HepG2 (cell line): ENCODE measurements around the gene FIBP. TPM values are rescaled to one million over a fixed set of nuclear protein-coding genes. Genes with fewer than 3 reads are reported as not detected.

Experiments used
- CAMTA2 ChIP-seq: sonication (generic); formaldehyde crosslinking; IDR thresholded peaks from 2 replicates; pipeline ENCODE4 v1.4.0; 2020; ENCODE audit warnings: mild to moderate bottlenecking, missing genetic modification reagents, borderline replicate concordance
- DBP ChIP-seq: sonication (generic); formaldehyde crosslinking; IDR thresholded peaks from 2 replicates; pipeline ENCODE4 v1.4.0; 2020; ENCODE audit warnings: missing genetic modification reagents; ENCODE audit errors: not compliant biosample characterization
- EZH2 ChIP-seq: conservative IDR thresholded peaks from 2 replicates; pipeline ENCODE4 v1.6.1; 2012; ENCODE audit warnings: mild to moderate bottlenecking, low read depth, low read length, moderate library complexity
- FIP1L1 ChIP-seq: fragments of 200-400 bp; formaldehyde crosslinking; IDR thresholded peaks from 2 replicates; pipeline ENCODE4 v1.6.1; 2018; ENCODE audit warnings: low read depth, mild to moderate bottlenecking, low read length, moderate library complexity, borderline replicate concordance; ENCODE audit not compliant: insufficient read depth
- FOXK1 ChIP-seq: sonication (generic); formaldehyde crosslinking; IDR thresholded peaks from 2 replicates; pipeline ENCODE4 v1.4.0; 2020; ENCODE audit warnings: low read depth, missing genetic modification reagents, borderline replicate concordance
- HMGA1 ChIP-seq: sonication (generic); formaldehyde crosslinking; conservative IDR thresholded peaks from 2 replicates; pipeline ENCODE4 v1.4.0; 2020; ENCODE audit warnings: missing genetic modification reagents
- HOXA5 ChIP-seq: sonication (generic); formaldehyde crosslinking; IDR thresholded peaks from 2 replicates; pipeline ENCODE4 v1.4.0; 2020; ENCODE audit warnings: missing genetic modification reagents
- IRF1 ChIP-seq: sonication (generic); formaldehyde crosslinking; IDR thresholded peaks from 2 replicates; pipeline ENCODE4 v1.4.0; 2020; ENCODE audit warnings: low read depth, mild to moderate bottlenecking, missing genetic modification reagents
- MAZ ChIP-seq, 2 experiments: sonication (generic) in 1 of 2; formaldehyde crosslinking in 1 of 2; IDR thresholded peaks; 2 replicates each; pipeline versions ENCODE4 v1.5.0 to v1.6.1; 2012 to 2020; ENCODE audit warnings: low read depth in 2 of 2, mild to moderate bottlenecking in 2 of 2, borderline replicate concordance in 1 of 2, improper control_type of control experiment in 1 of 2, low read length in 1 of 2, missing genetic modification reagents in 1 of 2, moderate library complexity in 1 of 2
- NCOA5 ChIP-seq: sonication (generic); formaldehyde crosslinking; IDR thresholded peaks from 2 replicates; pipeline ENCODE4 v1.4.0; 2020; ENCODE audit warnings: missing genetic modification reagents
- NFE2 ChIP-seq: sonication (generic); formaldehyde crosslinking; IDR thresholded peaks from 2 replicates; pipeline ENCODE4 v1.4.0; 2020; ENCODE audit warnings: missing genetic modification reagents
- REXO4 ChIP-seq: sonication (generic); formaldehyde crosslinking; IDR thresholded peaks from 2 replicates; pipeline ENCODE4 v1.8.0; 2022; ENCODE audit warnings: missing genetic modification reagents, mild to moderate bottlenecking, borderline replicate concordance
- SCMH1 ChIP-seq: sonication (generic); formaldehyde crosslinking; IDR thresholded peaks from 2 replicates; pipeline ENCODE4 v1.9.0; 2021; ENCODE audit warnings: missing genetic modification reagents, mild to moderate bottlenecking, borderline replicate concordance
- SNAPC4 ChIP-seq: sonication (generic); formaldehyde crosslinking; IDR thresholded peaks from 2 replicates; pipeline ENCODE4 v1.4.0; 2020; ENCODE audit warnings: mild to moderate bottlenecking, missing genetic modification reagents
- THRA ChIP-seq: sonication (generic); formaldehyde crosslinking; IDR thresholded peaks from 2 replicates; pipeline ENCODE4 v1.4.0; 2020; ENCODE audit warnings: missing genetic modification reagents, borderline replicate concordance
- TOPORS ChIP-seq: sonication (generic); formaldehyde crosslinking; IDR thresholded peaks from 2 replicates; pipeline ENCODE4 v1.8.0; 2023; ENCODE audit warnings: mild to moderate bottlenecking, missing genetic modification reagents
- ZBTB1 ChIP-seq: sonication (generic); formaldehyde crosslinking; IDR thresholded peaks from 2 replicates; pipeline ENCODE4 v1.4.0; 2020; ENCODE audit warnings: missing genetic modification reagents, borderline replicate concordance
- ZNF282 ChIP-seq: fragments of 450-650 bp; IDR thresholded peaks from 2 replicates; pipeline ENCODE4 v1.6.1; 2018; ENCODE audit not compliant: partially characterized antibody
- ZNF563 ChIP-seq: sonication (generic); formaldehyde crosslinking; IDR thresholded peaks from 2 replicates; pipeline ENCODE4 v1.8.0; 2022; ENCODE audit warnings: mild to moderate bottlenecking, moderate library complexity, missing genetic modification reagents
- ZNF629 ChIP-seq: sonication (generic); formaldehyde crosslinking; conservative IDR thresholded peaks from 2 replicates; pipeline ENCODE4 v1.5.0; 2020; ENCODE audit warnings: missing genetic modification reagents
- ZNF652 ChIP-seq: IDR thresholded peaks from 2 replicates; pipeline ENCODE4 v1.6.1; 2016; ENCODE audit warnings: low read depth, borderline replicate concordance
- polyA plus RNA-seq, 8 experiments: library from polyadenylated mRNA; depleted of rRNA in 3 of 8; stranded (reverse) in 7 of 8; unstranded in 1 of 8; fragments of >200 nt; fragmentation: Illumina TruSeq in 4 of 8; extraction: Trizol in 4 of 8; gene quantifications; 2 replicates each; pipeline versions ENCODE4 v1.2.1 to v1.2.3, GENCODE V29; 2011 to 2016; ENCODE audit warnings: low read depth in 4 of 8, missing spikeins in 1 of 8, mixed read lengths in 1 of 8; ENCODE audit not compliant: insufficient read depth in 1 of 8
- total RNA-seq, 5 experiments: library from RNA; depleted of rRNA; stranded (reverse); fragments of >200 nt; fragmentation: Illumina TruSeq; extraction: Trizol; gene quantifications; 2 replicates each; pipeline ENCODE4 v1.2.3, GENCODE V29; 2016; ENCODE audit warnings: low read depth in 1 of 5

FIBP gene
- total and polyA plus RNA-seq, 2 of the 13 experiments (the other 11 are each of a cell fraction or from before 2014, with no cell fraction given) = 42.9 to 62.1 TPM

GRCh38 chr11:65899356-65900124 lies 11.3 kb upstream of the FIBP start (continued):
- TF ChIP-seq SNAPC4 (CRISPR knock-in tag) = no peak
- no peak for TF ChIP-seq ZNF282
- no peak for TF ChIP-seq ZBTB1
- no peak for TF ChIP-seq HMGA1 (CRISPR knock-in tag)
- TF ChIP-seq NCOA5 (CRISPR knock-in tag) = no peak
- TF ChIP-seq FOXK1 (CRISPR knock-in tag) = no peak
- TF ChIP-seq CAMTA2 (CRISPR knock-in tag) = peak; percentile 26; the same call in 1 of the 2 replicates
- TF ChIP-seq ZNF563 (CRISPR knock-in tag) = peak; percentile 75; the same call in 1 of the 2 replicates
- TF ChIP-seq TOPORS = peak; percentile 65
- no peak for TF ChIP-seq EZH2
- no peak for TF ChIP-seq HOXA5 (CRISPR knock-in tag)
- no peak for TF ChIP-seq IRF1 (CRISPR knock-in tag)
- TF ChIP-seq THRA (CRISPR knock-in tag) = peak; percentile 37; the same call in 1 of the 2 replicates
- TF ChIP-seq FIP1L1 = no peak
- TF ChIP-seq ZNF652 (CRISPR knock-in tag) = no peak
- peak; percentile 69; the same call in 1 of the 2 replicates for TF ChIP-seq NFE2
- peak; percentile 23; the same call in 1 of the 2 replicates for TF ChIP-seq MAZ (IDR thresholded peaks at IDR 0.05; ENCODE audit: borderline replicate concordance, low read depth, low read length)
- TF ChIP-seq MAZ (CRISPR knock-in tag; IDR thresholded peaks at IDR 0.05; ENCODE audit: low read depth) = peak; percentile 72; the same call in 1 of the 2 replicates
- no peak for TF ChIP-seq DBP (CRISPR knock-in tag)
- TF ChIP-seq ZNF629 = no peak
- no peak for TF ChIP-seq SCMH1 (CRISPR knock-in tag)
- no peak; the same call in 1 of the 2 replicates for TF ChIP-seq REXO4
